CD4-positive, alpha-beta T cell treated with Interleukin-4 for 4 hours (primary cell): ENCODE data around the gene FGF21.
A peak's percentile ranks its signal among the peaks of the same experiment; 100 is the strongest.

Experiments
- DNase-seq: peaks from one replicate; pipeline ENCODE4 v3.0.0-alpha.2; 2020

Gene FGF21

DNA sequence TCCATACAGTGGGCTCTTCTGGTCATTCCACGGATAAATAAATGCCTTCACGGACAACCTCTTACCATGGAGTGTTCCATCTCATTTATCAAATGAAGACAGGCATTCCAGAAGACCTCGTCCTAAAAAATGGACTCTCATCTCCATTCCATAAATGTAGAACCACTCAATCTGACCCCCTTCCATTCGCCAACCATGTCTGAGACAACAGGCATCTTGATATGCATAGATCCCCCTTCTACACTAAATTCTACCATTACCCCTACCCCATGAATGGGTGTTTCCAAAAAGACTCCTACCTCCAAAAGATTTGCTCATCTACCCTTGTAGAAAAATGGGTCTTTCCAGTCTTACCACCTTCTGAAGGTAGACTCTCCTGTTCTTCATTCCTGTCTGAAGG is 23.9 kb upstream of the FGF21 start:
- DNase-seq: no peak

- no peak for DNase-seq
Measured at GRCh38 chr19:48734625-48735024, 20.7 kb upstream of the FGF21 start.

DNA sequence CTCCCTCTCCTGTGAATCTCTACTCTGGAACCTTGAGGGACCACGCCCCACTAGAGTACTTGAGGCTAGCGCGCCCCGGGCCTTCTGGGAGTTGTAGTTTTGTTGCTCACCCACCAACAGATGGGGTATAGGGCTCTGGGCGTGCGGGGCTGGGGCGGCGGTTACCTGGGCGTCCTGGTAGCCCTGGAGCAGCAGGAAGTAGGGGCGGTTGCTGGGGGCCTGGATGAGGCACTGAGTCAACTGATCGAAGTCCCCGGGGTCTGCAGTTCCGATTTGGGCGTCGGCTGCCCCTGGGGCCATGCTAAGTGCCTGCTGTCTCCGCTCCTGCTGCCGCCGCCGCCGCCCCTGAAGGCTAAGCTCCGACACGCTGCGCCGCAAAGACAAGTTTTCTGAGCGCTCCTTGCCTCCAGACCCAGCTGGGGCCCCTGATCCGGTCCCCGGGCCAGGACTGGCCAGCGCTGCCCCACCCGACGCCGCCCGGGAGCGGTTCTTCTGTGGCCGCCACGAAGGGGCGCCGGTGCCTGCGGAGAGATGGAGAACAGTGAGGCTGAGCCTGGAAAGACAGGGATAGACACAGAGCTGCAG is 20.2 kb upstream of the FGF21 start:
- DNase-seq: no peak

DNA sequence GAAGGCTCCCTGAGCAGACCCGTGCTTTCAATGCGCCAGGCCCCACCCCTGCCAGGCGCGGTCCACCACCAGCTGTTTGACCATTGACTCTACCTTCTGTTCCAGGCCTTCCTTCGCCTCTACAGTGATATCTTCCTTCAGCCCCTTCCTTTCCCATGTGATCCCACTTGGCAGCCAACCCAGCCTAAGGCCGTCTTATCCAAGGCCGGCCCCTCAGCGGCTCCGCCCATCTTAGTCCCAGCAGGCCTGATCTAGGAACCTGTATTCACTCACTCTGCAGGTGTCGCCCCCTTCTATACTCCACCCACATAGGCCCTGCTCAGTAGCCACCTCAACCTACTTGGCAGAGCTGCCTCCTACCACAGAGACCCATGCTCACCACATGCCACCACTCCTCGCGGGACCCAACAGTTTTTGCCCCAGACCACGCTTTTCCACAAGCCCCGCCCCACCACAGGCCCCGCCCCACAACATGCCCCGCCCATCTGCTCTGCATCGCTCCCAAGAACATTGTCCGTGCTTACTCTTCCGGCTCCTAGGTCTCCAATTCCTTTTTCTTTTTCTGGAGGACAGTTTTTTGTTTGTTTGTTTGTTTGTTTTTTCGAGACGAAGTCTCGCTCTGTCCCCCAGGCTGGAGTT is 17.8 kb upstream of the FGF21 start:
- DNase-seq: no peak

DNA sequence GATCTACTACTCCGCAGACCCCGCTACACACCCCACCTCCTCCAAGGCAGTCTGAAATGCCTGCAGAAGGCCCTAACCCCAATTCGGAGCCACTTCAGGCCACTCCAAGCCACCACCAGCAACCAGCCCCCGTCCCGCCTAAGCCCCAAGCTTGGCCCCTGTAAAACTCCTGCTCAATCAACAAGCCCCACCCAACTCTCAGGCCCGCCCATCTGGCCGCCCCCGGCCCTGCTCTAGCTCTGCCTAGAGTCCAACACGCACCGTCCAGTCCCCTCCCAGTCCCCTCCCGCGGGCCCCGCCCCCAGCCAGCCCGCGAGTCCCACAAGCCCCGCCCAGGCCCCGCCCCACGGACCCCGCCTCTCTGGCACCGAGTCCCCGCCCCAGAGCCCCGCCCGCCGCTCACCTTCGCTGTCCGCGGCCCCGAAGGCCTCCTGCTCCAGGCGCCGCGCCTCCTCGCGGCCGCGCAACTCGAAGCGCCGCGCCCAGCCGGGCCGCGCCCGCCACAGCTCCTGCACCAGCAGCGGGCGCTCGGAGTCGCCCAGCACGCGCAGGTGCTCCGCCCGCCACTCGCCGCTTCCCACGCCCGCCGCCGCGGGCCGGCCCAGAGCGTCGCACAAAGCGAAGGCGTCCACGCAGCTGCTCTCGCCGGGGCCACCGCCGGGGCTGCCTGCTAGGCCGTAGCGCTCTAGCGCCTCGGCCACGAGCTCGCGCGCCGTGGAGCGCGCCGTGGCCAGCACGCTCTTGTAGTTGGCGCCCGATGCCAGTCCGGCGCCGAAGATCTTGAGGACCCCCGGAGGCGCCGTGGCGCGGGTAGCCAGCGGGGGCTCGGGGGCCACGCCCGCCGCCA is 16.5 kb upstream of the FGF21 start:
- peak; percentile 87 for DNase-seq

- DNase-seq: no peak
Measured at GRCh38 chr19:48739404-48740163, 15.7 kb upstream of the FGF21 start.

DNA sequence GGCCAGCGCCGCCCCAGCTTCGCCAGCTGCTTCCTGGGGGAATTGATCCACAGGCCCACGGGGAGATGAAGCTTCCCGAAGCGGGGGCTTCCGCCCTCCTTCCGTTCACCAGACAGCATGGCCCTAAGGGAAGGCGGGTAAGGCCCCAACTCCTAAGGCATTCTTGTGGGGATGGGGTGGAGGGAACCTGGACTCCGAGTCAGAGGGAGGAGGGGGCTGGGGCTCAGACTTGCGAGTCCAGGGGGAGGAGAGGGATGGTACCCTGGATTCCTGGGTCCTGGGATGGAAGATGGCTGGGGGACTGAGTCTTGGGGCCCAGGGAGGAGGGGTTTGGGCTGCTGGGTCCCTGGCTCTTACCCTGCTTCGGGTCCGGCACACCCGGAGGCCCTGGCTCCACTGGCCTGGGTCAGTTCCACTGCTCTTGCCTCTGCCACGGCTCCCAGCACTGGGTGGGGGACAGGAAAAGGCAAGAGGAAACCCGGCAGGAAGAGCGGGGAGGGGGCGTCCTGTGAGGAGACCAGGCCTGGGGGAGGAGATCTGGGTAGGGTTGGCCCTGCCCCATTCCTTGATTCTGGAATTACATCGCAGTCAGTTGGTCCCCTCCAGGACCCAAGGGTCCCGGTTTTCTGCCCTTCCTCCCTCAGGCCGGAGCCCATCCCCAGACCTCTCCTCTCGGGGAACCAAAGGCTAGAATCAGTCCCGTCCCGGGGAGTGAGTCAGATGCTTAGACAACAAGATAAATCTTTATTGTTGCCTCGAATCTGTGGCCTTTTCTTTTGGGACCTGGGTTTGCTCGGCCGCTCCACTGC is 15.0 kb upstream of the FGF21 start, which contains the start of gene RASIP1:
RASIP1 (minus strand) TSS at position 447 of the 809 bp plus-strand sequence; CDS start at position 119, 328 bp downstream.
- DNase-seq: no peak

DNA sequence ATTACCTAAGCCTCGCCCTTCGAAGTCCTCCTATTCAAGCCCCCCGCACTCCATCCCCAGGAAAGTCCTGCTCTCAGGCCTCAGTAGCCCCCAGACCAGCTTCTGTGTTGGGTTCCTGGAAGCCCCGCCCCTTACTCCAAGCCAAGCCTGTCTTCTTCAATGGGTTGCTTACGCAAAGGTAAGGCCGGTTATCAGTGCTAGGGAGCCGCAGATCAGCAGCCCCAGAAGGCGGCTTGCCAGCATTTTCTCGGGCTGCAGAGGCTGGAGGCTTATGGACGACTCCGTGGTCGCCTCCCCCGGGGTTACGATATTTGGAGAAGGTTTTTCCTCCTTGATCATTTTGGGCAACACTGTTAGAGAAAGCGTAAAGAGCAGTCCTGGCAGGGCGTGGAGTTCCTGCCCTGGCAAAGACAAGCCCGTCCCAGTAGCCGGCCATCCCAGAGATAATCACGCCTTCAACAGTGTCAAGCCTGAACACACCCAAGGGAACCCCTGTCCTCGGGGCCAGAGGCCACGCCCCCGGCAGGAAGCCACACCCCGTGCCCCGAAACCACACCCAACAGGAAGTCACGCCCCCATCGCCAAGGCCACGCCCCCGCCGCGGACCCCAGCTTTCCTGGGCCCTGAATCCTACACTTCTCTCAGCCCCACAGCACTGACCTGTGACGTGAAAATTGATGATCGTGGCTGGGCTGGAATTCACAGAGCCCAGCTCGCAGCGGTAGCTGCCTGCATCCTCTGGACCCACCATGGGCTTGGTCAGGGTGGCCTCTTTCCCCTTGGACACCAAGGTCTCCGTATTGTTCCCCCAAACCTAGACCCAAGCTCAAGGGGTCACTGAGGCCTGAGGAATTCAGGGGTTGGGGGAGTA is 14.0 kb upstream of the FGF21 start:
- DNase-seq: no peak

DNA sequence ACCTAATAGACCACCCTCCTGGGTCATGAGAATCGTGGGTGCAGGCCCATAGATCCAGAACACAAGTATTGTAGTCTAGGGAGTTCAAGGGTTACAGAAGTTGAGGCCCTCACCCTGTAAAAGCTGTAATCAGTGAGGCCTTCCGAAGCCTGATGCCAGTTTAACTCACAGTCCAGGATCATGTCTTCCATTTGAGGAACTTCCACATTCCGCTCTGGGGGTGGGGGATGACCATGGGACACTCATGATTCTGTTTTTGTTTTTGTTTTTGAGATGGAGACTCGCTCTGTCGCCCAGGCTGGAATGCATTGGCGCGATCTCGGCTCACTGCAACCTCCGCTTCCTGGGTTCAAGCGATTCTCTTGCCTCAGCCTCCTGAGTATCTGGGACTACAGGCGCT is 13.2 kb upstream of the FGF21 start:
- DNase-seq: no peak

DNA sequence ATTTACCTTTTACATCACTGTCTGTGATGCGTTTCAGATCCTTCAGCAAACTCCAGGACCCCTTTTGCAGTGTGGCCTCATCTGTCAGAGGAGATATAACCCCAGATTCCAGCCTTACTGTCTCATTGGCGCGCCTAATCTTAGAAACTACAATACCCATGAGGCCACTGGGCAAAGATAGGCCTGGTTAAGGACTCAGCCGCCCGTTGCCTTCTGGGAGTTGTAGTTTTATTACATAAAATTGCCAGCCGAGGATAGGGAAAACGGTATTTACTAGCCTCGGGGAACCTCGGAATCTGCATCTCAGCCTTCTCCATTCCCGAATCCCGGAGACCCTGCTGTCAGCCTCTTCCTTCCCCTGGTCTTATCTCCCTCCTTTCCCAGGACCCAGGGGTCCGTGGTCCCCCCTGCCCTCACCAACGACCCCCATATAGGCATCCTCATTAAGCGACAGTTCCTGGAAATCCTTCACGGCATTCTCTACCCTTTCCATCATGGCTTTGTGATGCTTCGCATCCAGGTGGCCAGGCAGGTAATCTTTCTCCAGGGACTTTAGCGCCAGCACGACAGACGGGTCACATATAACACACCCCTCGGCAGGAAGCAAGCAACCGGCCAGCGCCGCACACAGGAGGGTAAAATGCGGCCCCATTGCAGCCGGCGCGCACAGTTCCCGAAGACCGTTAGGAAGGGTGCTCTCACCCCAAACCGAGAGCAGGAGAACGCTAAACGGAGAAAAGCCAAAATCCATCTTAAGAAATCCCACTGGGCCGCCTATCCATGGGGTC is 9.9 kb upstream of the FGF21 start:
- DNase-seq: peak; percentile 54

DNA sequence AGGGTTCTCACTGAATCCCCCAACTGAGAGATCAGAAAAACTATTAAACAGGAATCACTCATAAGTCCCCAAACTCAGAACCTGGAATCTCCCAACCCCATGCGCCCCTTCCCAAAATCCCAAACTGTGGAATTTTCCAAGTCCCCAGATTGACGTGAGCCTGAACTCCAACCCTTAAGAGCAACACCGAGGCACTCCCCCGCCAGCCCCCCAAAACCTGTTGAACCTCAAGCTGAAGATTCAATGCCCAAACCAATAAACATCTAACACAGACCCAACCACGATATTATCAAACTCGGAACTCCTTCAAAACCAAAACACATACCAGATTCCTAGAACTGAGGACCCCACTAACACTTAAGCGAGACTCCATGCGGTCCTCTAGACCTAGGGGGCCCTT is 9.2 kb upstream of the FGF21 start:
- no peak for DNase-seq

GRCh38 chr19:48746738-48747575 is 8.4 kb upstream of the FGF21 start, which contains the start of gene IZUMO1:
Gene IZUMO1 (minus strand): TSS chr19:48746909. CDS start chr19:48745859, 1,050 bp downstream.
- DNase-seq: peak; percentile 42

GRCh38 chr19:48749571-48750198 is 5.6 kb upstream of the FGF21 start:
- no peak for DNase-seq

GRCh38 chr19:48750351-48750750 is 5.0 kb upstream of the FGF21 start:
- DNase-seq: no peak

- DNase-seq: no peak
Measured at GRCh38 chr19:48750771-48751504, 4.4 kb upstream of the FGF21 start.

- DNase-seq: no peak
Measured at GRCh38 chr19:48751845-48752495, 3.4 kb upstream of the FGF21 start.
